ENCODE results near the gene NRF1. TPM values are rescaled to one million over a fixed set of nuclear protein-coding genes. Genes with fewer than 3 reads are reported as not detected.

Gene NRF1
- total and polyA plus RNA-seq, 12 donors, result 7.7 to 16.0 (median 10.1) TPM

- H3K4me3 ChIP-seq, result no peak overlapping the region
- H3K9me3 ChIP-seq (replicated peaks in 1 of 3), result no peaks in the 10 kb centered on the region
- no peak for DNase-seq
- no peak overlapping the region for H3K27ac ChIP-seq
- TF ChIP-seq POLR2A (IDR thresholded peaks at IDR 0.05) (no peak), CTCF (IDR thresholded peaks at IDR 0.05) (no peak)
- H3K36me3 ChIP-seq (replicated peaks in 1 of 2), result no peaks in the 10 kb centered on the region
- intact Hi-C loops (cut with DNase I), result no loop called here
- H3K27me3 ChIP-seq, result no peaks in the 10 kb centered on the region
- H3K4me1 ChIP-seq (replicated peaks in 1 of 2), result no peaks in the 10 kb centered on the region
- WGBS, 4 donors, result 69 to 86% (median 77%) methylated on average over 4 of the region's 4 CpGs
Measured at GRCh38 chr7:129569326-129569725, 42.2 kb upstream of the NRF1 start.

GRCh38 chr7:129569811-129570215 is 41.7 kb upstream of the NRF1 start:
- no peak overlapping the region for H3K27ac ChIP-seq
- no peaks in the 10 kb centered on the region for H3K9me3 ChIP-seq (replicated peaks in 1 of 3)
- no peak overlapping the region for H3K4me3 ChIP-seq
- H3K27me3 ChIP-seq, result no peaks in the 10 kb centered on the region
- WGBS, 4 donors, result 57 to 80% (median 70%) methylated on average over 2 of the region's 2 CpGs
- intact Hi-C loops (cut with DNase I), result no loop called here
- no peaks in the 10 kb centered on the region for H3K4me1 ChIP-seq (replicated peaks in 1 of 2)
- DNase-seq, result peak in 5 of 7 donors; percentile 11 to 28 (median 26)
- TF ChIP-seq CTCF (IDR thresholded peaks at IDR 0.05), result no peak
- no peak for TF ChIP-seq POLR2A (IDR thresholded peaks at IDR 0.05)
- H3K36me3 ChIP-seq (replicated peaks in 1 of 2), result no peaks in the 10 kb centered on the region

GRCh38 chr7:129571201-129571600 is 40.3 kb upstream of the NRF1 start:
- WGBS, 4 donors, result 78 to 89% (median 84%) methylated on average over 5 of the region's 5 CpGs
- intact Hi-C loops (cut with DNase I), result no loop called here
- Histone ChIP-seq H3K27ac (no peak overlapping the region), H3K27me3 (no peaks in the 10 kb centered on the region), H3K36me3 (replicated peaks in 1 of 2) (no peaks in the 10 kb centered on the region), H3K4me1 (replicated peaks in 1 of 2) (no peaks in the 10 kb centered on the region), H3K4me3 (no peak overlapping the region), H3K9me3 (replicated peaks in 1 of 3) (no peaks in the 10 kb centered on the region)
- no peak for TF ChIP-seq POLR2A (IDR thresholded peaks at IDR 0.05)
- TF ChIP-seq CTCF (IDR thresholded peaks at IDR 0.05), result no peak
- DNase-seq, result no peak

GRCh38 chr7:129572205-129572604 is 39.3 kb upstream of the NRF1 start:
- Histone ChIP-seq H3K9me3 (replicated peaks in 1 of 3) (no peaks in the 10 kb centered on the region), H3K27ac (no peak overlapping the region), H3K36me3 (replicated peaks in 1 of 2) (no peaks in the 10 kb centered on the region), H3K4me1 (replicated peaks in 1 of 2) (no peaks in the 10 kb centered on the region), H3K4me3 (no peak overlapping the region), H3K27me3 (no peaks in the 10 kb centered on the region)
- intact Hi-C loops (cut with DNase I), result no loop called here
- no peak for TF ChIP-seq CTCF (IDR thresholded peaks at IDR 0.05)
- TF ChIP-seq POLR2A (IDR thresholded peaks at IDR 0.05), result no peak
- no peak for DNase-seq
- 97 to 99% (median 97%) methylated on average over 5 of the region's 5 CpGs for WGBS, 4 donors

Data from adrenal gland (tissue), 12 donors.